Stomach (tissue), 4 donors: Measurements from ENCODE around the gene SLC2A10.

ENCODE experiments used
- CTCF ChIP-seq, 7 experiments: fragments of 450-650 bp in 4 of 7; fragments of 200-600 bp in 3 of 7; sonication (generic) in 3 of 7; IDR thresholded peaks; one replicate each; pipeline ENCODE4 v1.5.1; 2016 to 2019; ENCODE audit warnings: antibody characterized with exemption in 7 of 7, control low read depth in 2 of 7, mild to moderate bottlenecking in 1 of 7
- EP300 ChIP-seq: sonication (generic); formaldehyde crosslinking; IDR thresholded peaks from one replicate; pipeline ENCODE4 v1.6.1; 2017; ENCODE audit warnings: antibody characterized with exemption
- POLR2A ChIP-seq, 4 donors: fragments of 450-650 bp; IDR thresholded peaks; one replicate each; pipeline ENCODE4 v1.6.1; 2016; ENCODE audit warnings: antibody characterized with exemption in 4 of 4, control low read depth in 2 of 4, mild to moderate bottlenecking in 1 of 4, moderate library complexity in 1 of 4
- POLR2AphosphoS5 ChIP-seq, 3 donors: sonication (generic); formaldehyde crosslinking; IDR thresholded peaks; one replicate each; pipeline ENCODE4 v1.6.1; 2016; ENCODE audit warnings: antibody characterized with exemption in 3 of 3

GRCh38 chr20:46756419-46756818 is 47.0 kb downstream of the SLC2A10 start:
- TF ChIP-seq CTCF (IDR thresholded peaks at IDR 0.05) (no peak), EP300 (no peak), POLR2A (IDR thresholded peaks at IDR 0.05) (no peak), POLR2AphosphoS5 (IDR thresholded peaks at IDR 0.05) (no peak)
